GM21360 (cell line): ENCODE results near the gene RPL27.
"Not testable (repeated sequence)": the region's sequence is repeated elsewhere in the genome, so short reads cannot be mapped to it uniquely, and the experiment has no call there.

Experiments used
- ATAC-seq: cut with Tn5 transposase; IDR thresholded peaks from one replicate; pipeline ENCODE4 v1.9.1; 2021; ENCODE audit warnings: mild to moderate bottlenecking, moderate library complexity; ENCODE audit not compliant: unreplicated experiment

RPL27 gene

DNA sequence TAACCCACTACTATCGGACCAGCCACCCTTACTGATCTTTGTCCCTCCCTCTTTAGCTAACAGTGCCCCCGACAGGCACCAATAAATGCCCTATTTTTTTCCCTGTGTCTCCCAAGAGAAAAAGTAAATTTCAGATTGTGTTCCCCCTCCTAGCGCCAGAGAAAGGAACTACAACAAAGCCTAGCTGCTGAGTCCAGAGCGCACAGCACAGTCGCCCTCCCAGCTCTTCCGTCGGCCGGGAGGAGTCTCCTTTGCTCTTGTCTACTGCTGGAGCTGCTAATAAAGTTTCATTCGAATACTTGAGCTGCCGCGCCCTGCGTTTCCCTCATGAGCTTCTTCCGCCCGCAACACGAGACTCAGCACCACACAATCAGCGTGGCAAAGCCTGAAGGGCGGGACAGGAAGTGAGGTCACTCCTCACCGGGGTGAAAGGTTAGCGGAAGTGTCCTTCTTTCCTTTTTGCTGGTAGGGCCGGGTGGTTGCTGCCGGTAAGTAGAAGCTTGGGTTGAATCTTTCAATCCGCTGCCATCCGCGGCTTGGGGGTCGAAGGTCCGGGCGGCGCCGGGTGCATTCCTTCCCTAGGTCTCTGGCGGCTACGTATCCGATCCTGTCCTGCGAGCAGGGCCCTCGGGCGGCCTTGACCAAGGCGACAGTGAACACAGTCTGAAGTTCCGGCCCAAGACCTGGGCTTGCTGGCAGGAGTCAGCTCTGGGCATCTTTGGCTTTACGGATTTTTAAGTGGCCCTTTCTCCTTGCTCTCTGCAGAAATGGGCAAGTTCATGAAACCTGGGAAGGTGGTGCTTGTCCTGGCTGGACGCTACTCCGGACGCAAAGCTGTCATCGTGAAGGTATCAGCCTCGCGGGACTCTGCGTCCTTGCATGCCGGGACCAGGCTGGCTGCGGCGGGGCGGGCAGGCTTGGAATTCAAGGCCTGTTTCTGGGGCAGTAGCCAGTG lies at the start of gene RPL27:
TSS of gene RPL27 (plus strand) at position 436 of the 955 bp plus-strand sequence. CDS start at position 768, 332 bp downstream.
- ATAC-seq = peak; percentile 87

DNA sequence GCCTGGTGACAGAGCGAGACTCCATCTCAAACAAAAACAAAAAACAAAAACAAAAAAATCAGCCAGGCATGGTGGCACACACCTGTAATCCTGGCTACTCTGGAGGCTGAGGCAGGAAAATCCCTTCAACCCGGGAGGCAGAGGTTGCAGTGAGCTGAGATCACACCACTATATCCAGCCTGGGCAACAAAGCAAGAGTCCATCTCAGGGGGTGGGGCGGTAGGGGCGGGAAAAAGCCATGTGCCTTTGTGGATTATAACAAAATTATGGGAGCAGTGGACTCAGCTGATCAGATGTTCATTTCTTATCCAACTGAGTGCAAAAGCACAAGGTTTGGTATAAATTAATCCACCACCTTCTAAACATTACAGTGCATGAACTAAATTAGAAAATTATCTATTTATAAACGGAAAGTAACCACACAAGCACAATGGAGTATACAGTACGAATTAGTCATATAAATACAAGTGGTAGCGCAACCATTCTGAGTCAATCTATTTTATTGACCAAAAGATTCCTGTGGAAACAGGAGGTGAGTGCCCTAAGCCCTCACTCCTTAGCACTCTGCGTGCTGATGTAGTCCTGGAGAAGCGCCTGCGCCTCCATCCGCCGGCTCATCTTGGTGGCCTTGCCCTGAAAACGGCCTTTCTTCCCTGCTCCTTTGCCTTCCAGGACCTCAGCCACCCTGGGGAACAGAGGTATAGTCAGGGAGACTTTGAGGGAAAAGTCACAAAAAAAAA lies 48.0 kb upstream of the RPL27 start:
- ATAC-seq = no peak

DNA sequence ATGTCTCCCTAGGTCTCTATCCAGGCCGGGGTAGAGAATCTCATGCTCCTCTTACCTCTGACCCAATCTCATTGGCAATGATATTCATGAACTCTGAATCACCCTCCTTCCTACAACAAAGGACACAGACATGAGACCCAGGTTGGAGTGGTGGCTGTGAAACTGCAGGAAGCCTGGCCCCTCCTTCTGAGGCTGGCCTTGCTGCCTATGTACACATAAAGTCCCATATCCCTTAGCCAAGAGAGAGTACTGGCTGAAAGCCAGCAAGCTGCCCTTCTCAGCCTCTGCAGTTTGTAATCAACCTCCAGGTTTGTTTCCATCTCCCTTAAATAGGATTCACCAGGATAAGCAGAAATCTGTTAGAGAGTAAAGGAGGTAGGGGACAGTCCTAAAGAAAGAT lies 44.5 kb upstream of the RPL27 start:
- no peak for ATAC-seq

DNA sequence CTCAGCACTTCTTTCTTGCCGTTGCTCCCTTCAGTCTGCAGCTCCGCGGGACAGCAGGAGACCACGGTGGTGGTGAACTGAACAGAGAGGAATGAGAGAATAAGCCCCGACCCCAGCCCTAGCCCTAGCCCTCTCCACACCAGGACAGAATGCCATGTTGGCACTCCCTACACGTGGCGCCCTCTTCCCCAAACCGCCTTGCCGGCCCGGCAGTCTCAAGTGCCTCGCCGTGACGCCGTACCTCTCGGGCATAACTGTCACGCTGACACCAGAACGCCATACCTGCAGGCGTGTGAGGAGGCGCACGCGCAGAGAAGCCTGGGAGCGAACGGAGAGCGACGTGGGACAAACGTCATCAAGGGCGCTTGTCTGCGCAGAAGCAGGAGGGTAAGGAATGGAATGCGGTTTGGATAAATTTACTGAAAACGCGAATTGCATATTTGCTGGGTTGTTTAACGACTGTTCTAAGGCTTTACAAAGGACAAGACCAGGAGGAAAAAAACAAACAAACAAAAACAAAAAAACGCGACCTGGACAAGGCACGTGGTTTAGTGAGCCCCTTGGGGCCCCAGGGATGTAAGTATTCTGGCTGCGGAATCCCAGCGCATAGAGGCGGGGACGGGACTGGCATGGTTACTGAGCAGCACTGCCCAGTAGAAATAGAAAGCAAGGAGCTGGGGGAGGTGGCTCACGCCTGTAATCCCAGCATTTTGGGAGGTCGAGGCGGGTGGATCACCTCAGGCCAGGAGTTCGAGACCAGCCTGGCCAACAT lies 33.9 kb upstream of the RPL27 start, which contains the start of gene AARSD1:
TSS of gene AARSD1 (minus strand) at position 294 of the 772 bp plus-strand sequence. CDS start at position 280, 14 bp downstream.
- peak; percentile 72 for ATAC-seq

DNA sequence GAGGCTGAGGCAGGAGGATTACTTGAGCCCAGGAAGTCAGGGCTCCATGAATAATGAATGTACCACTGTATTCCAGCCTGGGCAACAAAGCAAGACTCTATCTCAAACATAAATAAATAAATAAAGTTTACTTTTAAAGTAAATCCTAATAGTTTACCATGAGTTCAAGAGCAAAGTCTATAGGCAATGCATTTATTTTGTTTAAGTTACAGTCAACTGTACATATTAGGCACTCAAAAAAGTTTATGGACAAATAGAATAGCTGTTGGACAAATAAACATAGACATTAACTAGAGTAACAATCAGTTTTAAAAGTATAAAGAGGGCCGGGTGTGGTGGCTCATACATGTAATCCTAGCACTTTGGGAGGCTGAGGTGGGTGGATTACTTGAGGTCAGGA lies 30.3 kb upstream of the RPL27 start:
- no peak for ATAC-seq

DNA sequence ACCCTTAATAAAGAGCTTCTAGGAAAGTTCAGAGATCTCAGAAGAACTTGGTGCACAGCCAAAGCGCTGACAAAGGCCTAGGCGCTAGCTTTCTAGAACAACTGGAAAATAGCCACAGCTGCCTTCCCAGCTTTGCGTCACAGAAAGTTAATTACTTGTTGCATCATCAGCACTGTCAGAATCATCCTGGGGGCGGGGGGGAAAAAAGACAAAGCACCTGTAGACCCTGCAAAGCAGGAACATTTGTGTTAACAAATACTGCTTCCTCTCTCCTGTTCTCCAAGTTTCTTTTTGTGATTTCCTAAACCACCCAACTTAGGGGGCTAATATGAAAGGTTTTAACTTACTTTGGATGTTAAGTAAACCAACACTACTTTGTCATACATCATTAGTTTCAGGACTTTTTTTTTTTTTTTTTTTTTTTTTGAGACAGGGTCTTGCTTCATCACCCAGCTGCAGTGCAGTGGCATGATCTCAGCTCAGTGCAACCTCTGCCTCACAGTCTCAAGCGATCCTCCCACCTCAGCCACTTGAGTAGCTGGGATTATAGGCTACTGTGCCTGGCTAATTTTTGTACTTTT lies 29.1 kb upstream of the RPL27 start:
- no peak for ATAC-seq

DNA sequence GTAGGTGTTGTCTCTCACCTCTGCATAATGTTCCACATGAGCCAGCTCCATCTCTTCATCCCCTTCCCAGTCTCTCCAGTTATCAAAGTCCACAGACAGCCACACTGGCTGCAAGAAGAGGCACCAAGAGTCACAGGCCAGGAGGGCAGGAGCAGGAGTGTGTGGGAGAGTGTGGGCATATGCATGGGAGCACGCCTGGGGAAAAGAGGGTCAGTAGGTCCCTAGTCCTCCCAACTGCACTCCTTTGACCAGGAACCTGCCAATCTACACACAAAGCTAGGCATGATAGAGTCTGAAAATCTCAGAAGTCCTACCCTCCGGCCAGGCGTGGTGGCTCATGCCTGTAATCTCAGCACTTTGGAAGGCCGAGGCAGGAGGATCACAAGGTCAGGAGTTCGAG lies 26.6 kb upstream of the RPL27 start:
- no peak for ATAC-seq

DNA sequence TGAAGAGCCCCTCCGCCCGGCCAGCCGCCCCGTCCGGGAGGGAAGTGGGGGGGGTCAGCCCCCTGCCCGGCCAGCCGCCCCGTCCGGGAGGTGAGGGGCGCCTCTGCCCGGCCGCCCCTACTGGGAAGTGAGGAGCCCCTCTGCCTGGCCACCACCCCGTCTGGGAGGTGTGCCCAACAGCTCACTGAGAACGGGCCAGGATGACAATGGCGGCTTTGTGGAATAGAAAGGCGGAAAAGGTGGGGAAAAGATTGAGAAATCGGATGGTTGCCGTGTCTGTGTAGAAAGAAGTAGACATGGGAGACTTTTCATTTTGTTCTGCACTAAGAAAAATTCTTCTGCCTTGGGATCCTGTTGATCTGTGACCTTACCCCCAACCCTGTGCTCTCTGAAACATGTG lies 24.9 kb upstream of the RPL27 start:
- ATAC-seq = not testable (repeated sequence)

DNA sequence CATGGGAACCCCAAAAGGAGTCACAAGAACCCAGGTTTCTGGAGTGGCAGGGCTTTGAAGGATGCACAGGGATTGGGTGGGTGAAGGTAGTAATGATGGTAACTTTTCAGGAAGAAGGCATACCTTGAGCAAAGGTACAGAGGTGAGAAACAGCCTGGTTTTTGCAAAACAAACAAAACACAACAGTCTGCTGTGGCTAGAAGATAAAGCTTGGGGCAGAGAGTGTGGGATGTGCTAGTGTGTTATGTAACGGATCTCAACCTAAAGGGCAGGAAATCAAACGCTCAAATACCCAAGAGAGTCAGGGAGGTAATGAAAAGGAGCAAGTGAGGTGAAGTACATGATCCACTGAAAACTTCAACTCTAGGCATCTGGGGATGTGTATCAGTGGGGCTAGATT lies 23.0 kb upstream of the RPL27 start:
- ATAC-seq = no peak

DNA sequence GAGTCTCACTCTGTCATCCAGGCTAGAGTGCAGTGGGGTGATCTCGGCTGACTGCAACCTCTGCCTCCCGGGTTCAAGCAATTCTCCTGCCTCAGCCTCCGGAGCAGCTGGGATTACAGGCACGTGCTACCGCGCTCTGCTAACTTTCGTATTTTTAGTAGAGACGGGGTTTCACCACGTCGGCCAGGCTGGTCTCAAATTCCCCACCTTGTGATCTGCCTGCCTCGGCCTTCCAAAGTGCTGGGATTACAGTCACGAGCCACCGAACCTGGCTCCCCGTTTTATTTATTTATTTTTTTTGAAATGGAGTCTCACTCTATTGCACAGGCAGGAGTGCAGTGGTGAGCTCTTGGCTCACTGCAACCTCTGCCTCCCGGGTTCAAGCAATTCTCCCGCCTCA lies 22.5 kb upstream of the RPL27 start:
- not testable (repeated sequence) for ATAC-seq

DNA sequence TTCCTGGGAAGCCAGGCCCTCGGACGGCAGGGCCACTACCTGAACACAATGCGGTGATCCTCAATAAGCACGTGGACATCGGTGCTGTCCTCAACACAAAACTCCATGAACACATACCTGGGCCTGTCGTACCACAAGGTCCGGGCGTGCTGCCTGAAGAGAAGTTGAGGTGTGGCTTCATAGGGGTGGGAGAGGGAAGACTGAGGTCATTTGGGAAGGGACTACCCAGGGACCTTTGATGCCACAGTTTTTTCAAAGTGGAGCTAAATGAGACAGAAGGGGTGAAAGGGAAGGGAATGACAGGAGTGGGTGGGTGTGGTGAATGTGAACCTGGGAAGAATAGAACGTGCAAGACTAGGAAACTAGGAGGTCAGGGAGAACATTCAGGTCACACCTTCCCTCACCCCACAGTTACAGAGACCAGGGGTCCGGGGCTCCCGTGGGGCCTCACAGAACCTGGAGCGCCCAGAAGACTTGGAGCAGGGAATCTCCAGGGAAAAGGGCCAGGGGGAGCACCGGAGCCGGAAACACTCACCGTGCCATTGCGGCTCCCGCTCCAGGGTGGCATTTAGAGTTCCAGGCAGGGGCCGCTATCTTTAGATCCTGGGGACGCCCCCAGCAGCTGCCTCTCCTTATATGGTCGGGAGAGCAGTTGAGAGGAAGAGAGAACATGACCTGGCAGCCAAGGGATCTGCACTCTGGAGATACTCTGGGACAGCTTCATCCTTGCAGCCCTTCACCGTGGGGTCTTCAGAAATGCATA lies 18.5 kb upstream of the RPL27 start, which contains the start of gene PTGES3L:
TSS of gene PTGES3L (minus strand) at position 570 of the 763 bp plus-strand sequence. CDS start at position 543, 27 bp downstream.
- no peak for ATAC-seq

DNA sequence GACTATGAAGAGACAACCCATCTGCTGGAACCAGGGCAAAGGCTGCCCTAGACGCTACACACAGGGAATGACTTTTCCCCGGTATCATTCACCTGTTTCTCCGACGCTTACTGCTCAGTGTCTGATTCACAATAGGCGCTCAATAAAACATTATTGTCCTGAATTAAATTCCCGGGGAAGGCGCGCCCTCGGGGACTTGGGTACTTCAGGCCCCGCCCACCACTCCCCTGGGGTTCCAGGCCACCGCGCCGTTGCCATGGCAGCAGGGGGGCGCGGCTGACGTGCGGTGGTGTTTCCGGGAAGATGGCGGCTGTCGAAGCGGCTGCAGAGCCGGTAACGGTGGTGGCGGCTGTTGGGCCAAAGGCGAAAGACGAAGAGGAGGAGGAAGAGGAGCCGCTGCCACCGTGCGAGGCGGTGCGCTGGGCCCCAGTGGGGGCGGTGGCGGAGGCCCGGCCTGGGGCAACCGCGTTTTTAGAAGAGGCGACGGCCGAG lies 17.9 kb upstream of the RPL27 start, which contains the start of gene RUNDC1:
TSS of gene RUNDC1 (plus strand) at position 292 of the 492 bp plus-strand sequence. CDS start at position 304, 12 bp downstream.
- peak; percentile 56 for ATAC-seq

DNA sequence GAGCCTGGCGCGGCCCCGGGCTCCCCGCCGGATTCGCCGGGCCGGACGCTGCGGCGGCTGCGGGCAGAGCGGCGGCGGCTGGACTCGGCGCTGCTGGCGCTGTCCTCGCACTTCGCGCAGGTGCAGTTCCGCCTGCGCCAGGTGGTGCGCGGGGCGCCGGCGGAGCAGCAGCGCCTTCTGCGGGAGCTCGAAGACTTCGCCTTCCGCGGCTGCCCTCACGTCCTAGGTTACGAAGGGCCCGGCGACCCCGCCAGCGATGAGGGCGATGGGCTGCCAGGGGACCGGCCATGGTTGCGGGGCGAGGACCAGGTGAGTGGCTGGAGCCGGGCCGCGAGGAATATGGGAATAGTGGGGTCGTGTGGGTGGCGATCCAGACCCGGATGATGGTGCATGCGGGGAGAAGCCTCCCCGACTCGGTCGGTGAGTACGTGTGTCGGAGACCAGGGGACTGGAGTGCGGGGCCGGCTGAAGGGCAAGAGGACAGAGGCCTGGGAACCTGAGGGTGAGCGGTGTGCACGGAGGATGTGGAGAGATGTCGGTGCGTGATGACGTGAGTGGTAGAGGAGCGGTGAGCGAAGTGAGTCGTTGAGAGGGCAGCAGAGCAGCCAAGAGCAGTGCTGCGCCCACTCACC lies 17.3 kb upstream of the RPL27 start:
- peak; percentile 47 for ATAC-seq

DNA sequence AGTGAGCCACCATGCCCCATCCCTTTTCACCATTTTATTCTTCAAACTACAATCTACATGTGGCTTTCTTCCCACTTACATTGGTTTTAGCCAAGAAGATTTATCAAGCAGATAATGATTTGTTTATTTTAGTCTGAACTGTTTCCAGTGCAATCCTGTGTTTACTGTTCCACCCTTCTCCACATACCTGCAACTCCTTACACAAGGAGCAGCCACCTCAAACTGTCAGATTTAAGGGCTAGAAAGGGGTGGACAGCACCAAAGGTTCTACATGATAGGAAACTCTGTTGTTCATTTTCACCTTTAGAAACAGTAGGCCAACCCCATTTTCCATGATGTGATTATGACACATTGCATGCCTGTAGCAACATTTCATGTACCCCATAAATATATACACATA lies 16.0 kb upstream of the RPL27 start:
- ATAC-seq = no peak

DNA sequence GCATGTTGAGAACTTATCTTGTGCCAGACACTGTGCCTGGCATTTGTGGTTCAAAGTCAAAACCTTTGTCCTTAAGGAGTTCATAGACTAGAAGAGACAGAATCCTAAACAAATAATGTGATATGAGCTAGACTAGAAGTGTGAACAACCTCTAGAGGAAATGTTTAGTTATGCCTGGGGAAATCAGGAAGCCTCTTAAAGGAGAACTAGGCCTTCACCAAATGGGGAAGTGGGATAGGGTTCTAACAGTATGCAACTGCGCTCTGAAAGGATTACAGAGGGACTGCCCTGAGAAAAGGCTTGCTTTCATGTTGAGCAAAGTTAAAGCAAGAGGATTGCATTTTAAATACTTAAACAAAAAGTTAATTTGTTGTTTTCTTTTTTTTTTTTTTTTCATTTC lies 13.0 kb upstream of the RPL27 start:
- no peak for ATAC-seq

DNA sequence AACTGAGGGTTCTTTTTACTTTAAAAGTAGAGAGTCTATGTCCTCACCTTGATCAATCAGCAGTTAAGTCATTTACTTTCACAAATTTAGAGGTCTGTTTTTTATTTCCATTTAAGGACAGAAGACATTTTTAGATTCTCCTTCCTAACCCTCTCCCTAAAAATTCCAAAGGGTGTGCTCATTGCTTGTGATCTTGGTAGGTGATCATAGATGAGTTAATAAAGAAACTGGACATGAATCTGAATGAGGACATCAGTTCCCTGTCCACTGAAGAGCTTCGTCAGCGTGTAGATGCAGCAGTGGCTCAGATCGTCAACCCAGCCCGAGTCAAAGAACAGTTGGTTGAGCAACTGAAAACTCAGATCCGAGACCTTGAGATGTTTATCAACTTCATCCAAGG lies 9.1 kb upstream of the RPL27 start:
- no peak for ATAC-seq

DNA sequence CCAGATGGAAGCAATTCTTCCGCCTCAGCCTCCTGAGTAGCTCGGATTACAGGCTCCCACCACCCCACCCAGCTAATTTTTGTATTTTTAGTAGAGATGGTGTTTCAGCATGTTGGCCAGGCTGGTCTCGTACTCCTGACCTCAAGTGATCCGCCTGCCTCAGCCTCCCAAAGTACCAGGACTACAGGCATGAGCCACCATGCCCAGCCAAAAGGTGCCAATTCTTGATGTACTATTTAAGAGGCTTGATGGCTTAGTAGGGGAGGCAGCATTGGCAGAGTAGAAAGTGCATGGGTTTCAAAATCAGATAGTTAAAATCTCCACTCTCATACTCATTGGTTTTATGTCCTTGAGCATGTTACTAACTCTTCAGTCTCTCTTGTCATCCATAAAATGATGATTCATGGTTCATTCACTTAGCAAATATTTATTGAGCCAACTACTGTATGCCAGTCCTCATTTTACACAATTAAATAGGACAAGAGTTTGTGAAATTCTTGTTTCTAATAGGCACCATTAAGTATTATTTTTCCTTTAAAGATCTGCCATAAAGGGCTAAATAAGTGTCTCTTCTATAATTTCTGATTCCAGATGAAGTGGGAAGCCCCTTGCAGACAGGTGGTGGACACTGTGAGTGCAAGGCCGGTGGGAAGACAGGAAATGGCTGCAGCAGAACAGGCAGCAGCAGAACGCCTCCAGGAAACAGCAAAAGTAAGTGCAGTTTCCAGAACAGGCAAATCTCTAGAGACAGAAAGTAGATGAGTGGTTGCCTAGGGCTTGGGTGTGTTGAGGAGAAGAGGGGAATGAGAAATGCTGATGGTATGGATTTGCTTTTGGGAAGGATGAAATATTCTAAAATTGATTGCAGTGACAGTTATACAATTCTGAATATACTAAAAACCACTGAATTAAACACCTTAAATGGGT lies 8.2 kb upstream of the RPL27 start:
- no peak for ATAC-seq

DNA sequence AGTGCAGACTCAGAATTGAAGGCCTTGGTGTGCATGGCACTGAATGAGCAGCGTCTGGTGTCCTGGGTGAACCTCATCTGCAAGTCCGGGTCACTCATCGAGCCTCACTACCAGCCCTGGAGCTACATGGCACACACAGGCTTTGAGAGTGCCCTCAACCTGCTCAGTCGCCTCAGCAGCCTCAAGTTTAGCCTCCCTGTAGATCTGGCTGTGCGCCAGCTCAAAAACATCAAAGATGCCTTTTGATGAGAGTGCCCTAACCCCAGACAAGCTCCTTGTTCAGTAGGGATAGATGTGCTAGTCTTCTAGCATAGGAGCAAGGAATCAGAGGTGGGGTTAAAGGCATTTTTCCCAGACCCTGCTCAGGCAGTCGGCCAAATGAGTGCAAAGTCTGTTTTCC lies 6.7 kb upstream of the RPL27 start:
- no peak for ATAC-seq
